GM11168 (cell line): ENCODE data around the gene PCDH9.

Source experiments
- in situ Hi-C: fragments of 300-500 bp; cut with MboI; formaldehyde crosslinking; loops from one replicate; pipeline ENCODE4 v1.12.0; 2022; ENCODE audit warnings: low sequenced_read_pairs; ENCODE audit not compliant: unreplicated experiment

The PCDH9 gene

GRCh38 chr13:66518068-66518467 lies 712.1 kb downstream of the PCDH9 start:
- in situ Hi-C loops, result no loop called here

- in situ Hi-C loops, result no loop called here
Observed at GRCh38 chr13:66513728-66514127, 716.4 kb downstream of the PCDH9 start.

GRCh38 chr13:66509175-66509574 lies 721.0 kb downstream of the PCDH9 start:
- in situ Hi-C loops, result no loop called here

- in situ Hi-C loops, result no loop called here
Observed at GRCh38 chr13:66508153-66508909, 721.8 kb downstream of the PCDH9 start.

GRCh38 chr13:66506979-66507378 lies 723.2 kb downstream of the PCDH9 start:
- in situ Hi-C loops, result no loop called here

- in situ Hi-C loops, result no loop called here
Observed at GRCh38 chr13:66506051-66506777, 723.9 kb downstream of the PCDH9 start.

- in situ Hi-C loops, result no loop called here
Observed at GRCh38 chr13:66503890-66504289, 726.2 kb downstream of the PCDH9 start.

GRCh38 chr13:66501181-66501580 lies 729.0 kb downstream of the PCDH9 start:
- in situ Hi-C loops, result no loop called here

- in situ Hi-C loops, result no loop called here
Observed at GRCh38 chr13:66492479-66492878, 737.7 kb downstream of the PCDH9 start.

GRCh38 chr13:66491251-66491650 lies 738.9 kb downstream of the PCDH9 start:
- in situ Hi-C loops, result no loop called here

- in situ Hi-C loops, result no loop called here
Observed at GRCh38 chr13:66489586-66489985, 740.5 kb downstream of the PCDH9 start.

GRCh38 chr13:66489172-66489571 lies 741.0 kb downstream of the PCDH9 start:
- in situ Hi-C loops, result no loop called here

- in situ Hi-C loops, result no loop called here
Observed at GRCh38 chr13:66483712-66484111, 746.4 kb downstream of the PCDH9 start.

GRCh38 chr13:66482836-66483235 lies 747.3 kb downstream of the PCDH9 start:
- in situ Hi-C loops, result no loop called here

- in situ Hi-C loops, result no loop called here
Observed at GRCh38 chr13:66477816-66478215, 752.3 kb downstream of the PCDH9 start.

GRCh38 chr13:66475061-66475460 lies 755.1 kb downstream of the PCDH9 start:
- in situ Hi-C loops, result no loop called here

- in situ Hi-C loops, result no loop called here
Observed at GRCh38 chr13:66469745-66470144, 760.4 kb downstream of the PCDH9 start.

GRCh38 chr13:66468656-66469055 lies 761.5 kb downstream of the PCDH9 start:
- in situ Hi-C loops, result no loop called here

- in situ Hi-C loops, result no loop called here
Observed at GRCh38 chr13:66462187-66462586, 767.9 kb downstream of the PCDH9 start.

GRCh38 chr13:66461021-66461420 lies 769.1 kb downstream of the PCDH9 start:
- in situ Hi-C loops, result no loop called here

- in situ Hi-C loops, result no loop called here
Observed at GRCh38 chr13:66459634-66460033, 770.5 kb downstream of the PCDH9 start.

GRCh38 chr13:66459143-66459542 lies 771.0 kb downstream of the PCDH9 start:
- in situ Hi-C loops, result no loop called here
